GDM1 (cell line): ENCODE results near the gene PHF3.

ENCODE experiments used
- DNase-seq: peaks from one replicate; lab custom pipeline; 2025; lab: John Stamatoyannopoulos, UW

PHF3 gene

DNA sequence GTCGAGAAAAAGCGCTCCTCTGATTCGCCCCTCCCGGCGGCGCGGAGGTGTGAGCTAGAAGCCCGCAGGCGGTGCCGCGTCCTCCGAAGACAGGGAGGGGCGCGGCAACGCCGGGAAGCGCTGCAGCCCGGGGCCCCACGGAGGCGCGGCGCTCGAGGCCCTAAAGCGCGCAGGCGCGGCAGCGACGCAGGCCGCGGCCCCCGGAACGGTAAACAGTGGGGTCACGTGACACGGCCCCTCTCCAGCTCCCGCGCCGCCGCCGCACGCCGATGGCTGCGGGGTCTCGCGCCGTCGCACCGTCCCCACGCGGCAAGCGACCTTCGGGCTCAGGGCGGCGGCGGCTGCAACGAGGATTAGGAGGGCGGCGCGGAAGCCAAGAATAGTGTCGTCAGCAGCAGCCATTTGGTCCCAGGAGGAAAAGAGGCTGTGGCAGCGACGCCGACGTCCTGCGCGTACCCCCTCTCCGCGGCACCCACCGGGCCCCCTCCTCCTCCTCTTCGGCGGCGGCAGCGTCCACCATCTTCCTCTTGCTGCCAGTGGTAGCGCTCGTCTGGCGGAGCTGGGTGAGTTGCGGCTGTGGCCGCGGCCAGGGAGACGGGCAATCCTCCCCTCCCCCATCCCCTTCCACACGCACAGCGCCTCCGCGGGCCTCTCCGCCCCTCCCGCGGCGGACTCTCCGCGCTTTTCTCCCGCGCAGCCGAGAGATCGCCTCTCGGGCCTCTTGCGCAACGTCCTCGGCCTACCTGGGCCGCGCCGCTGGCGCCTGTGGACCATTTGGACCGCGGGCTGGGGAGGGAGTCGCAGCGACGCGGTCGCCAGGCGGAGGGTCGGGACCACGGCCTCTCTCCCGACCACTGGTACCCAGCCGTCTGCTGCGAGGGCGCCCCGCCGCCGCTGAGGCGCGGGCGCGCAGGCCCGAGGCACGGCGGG, at the start of gene PHF3:
PHF3 (plus strand) TSS at position 215 of the 930 bp plus-strand sequence. CDS start 10,750 bp downstream, outside the sequence.
- peak; percentile 89 for DNase-seq

DNA sequence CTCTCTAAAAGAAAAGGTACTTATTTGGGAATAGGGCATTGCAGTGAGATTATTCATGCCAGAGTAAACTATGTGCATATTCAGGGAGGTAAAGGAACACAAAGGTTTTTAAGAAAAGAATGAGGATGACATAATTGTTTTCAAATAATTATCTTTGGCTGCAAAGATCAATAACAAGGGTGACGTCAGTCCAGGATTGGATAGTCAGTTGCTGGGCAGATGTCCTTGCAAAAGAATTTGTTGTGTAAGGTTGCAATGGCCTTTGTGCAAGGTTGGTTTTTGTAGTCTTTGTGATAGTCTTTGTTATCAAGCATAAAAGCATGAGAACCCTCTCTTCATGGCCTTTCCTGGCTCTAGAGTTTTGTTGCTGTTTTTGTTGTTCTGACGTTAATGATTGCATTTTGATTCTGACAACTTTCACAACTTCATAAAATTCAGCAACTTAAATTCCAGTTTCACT, 45.6 kb upstream of the PHF3 start:
- no peak for DNase-seq

- no peak for DNase-seq
These were observed 42.7 kb upstream of the PHF3 start for GRCh38 chr6:63592886-63593285.

DNA sequence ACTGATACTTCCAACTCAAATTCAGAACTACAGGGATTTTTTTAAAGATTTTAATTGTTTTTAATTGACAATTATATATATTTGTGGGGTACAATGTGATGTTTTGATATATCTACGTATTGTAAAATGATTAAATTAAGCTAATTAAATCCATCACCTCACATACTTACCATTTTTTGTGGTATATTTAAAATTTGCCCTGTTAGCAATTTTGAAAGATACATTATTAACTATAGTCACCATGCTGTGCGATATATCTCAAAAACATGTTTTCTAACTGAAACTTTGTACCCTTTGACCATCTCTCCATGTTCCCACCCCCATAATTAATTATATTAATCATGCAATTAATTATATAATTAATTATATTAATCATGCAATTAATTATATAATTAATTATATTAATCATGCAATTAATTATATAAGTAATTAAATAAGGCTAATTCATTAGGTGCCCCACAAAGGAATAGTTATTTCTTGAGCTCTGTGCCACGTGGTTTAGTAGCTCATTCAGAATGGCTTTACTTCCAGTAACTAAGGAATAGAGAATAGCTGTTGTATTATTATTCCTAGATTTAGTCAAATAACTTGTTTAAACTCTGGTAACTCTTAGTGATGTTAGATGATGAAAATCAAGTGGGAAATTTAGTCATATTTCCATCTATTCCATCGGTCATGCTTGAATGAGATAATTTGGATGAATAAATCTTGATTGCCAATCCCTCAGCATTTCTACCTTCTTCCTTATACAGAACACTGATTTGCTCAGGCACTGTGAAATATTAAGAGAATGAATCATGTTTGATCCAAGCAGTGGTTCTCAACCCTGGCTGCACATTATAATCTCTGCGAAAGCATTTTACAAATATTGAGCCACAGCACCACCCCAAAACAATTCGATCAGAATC, 38.2 kb upstream of the PHF3 start:
- DNase-seq: no peak

DNA sequence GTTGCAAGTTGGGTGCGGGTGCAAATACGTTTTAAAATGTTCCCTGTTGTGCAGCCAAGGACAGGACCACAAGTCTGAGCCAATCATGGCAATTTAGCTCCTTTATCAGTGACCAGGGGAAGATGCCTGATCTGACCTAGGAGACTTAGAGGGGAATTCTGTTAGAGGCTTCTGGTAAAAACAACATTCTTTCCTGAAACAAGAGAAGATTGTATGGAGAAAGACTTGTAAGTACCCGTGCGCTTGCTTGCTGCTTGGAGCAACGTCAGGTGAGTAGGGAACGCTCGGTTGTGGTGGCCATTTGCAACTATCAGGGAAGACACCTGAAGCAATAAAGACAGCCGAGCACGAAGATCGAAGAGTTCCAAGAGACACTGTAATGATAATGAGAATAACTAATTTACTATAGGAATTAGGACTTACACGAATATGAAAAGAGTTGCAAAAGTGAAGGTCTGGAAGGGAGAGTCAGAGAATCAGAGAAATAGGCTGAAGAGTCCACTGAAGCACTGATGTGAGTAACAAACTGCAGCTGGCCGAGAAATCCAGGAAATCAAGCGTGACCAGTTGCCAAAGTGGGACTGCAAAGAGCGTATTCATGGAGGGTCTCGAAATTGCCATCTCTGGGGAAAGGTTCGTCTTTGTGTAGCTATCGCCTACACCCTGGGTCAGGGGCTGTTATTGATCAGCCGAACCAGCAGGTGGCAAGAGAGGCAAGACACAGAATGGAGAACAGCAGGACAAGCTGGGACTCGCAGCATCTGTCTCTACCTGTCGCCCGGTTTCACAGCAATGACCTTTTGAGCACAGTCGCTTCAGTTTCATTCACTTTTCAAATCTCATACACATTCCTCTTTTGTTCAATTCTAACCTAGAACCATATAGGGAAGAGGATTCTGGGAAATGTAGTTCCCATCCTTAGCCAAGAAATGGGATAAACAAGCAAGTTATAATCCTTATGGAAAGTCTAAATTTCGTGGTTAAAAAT, 37.3 kb upstream of the PHF3 start:
- peak; percentile 45 for DNase-seq

- DNase-seq: no peak
These were observed 36.4 kb upstream of the PHF3 start for GRCh38 chr6:63599243-63599642.

DNA sequence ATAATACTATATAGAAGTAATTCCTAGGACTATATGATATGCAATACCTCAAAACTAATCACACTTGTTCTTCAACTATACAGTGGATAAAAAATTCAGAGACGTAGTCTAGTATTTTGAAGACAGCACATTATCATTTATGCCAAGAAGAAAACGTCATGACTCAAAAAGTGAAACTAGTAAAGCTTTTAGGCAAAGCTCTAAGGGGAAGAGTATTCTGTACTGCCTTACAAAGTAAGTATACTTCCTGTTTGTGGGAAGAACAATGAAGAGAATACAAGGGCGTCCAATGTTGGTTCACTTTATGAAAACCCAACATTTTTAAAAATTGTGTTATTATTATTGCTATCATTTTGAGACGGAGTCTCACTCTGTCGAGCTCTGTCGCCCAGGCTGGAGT, 35.5 kb upstream of the PHF3 start:
- DNase-seq: no peak

- DNase-seq: no peak
These were observed 26.4 kb upstream of the PHF3 start for GRCh38 chr6:63609231-63609630.

GRCh38 chr6:63610944-63611343, 24.7 kb upstream of the PHF3 start:
- no peak for DNase-seq

GRCh38 chr6:63611560-63611959, 24.0 kb upstream of the PHF3 start:
- no peak for DNase-seq

DNA sequence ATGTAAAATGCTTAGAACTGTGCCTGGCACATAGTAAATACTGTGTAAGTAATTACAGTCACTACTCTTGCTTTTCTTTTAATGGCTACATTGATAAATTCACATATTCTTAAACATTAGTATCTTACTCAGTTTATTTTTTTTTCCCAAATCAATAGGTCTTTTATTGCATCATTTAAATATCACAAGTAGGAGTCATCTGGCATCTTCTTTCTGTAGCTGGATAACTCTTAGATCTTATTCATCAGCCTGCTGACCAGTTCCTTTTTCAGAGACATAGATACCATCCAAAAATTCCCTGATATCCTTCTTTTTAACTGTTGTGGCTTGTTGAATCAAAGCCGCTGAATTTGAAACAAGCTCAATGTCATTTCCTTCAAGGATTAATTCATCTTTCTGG, 20.0 kb upstream of the PHF3 start:
- DNase-seq: no peak

- DNase-seq: no peak
These were observed 11.5 kb upstream of the PHF3 start for GRCh38 chr6:63624091-63624490.

DNA sequence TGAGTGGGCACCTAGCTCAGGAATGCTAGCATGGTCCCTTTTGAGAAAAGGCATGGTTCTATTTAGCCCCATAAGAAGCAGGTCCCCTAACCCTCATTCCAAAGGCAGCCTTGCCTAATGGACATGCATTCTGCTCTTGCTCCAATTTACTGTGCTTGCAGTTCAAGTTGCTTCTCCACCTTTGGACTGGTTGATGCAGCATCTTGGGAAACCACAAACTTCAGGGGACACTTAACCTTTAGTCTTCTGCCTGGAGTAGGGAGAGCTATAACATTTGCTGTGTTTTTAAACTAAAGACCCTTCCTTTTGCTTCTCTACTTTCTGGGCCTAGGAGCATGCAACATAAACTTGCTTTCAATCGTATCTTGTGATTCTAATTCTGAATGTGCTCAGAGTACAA, 5.1 kb upstream of the PHF3 start:
- no peak for DNase-seq

GRCh38 chr6:63634630-63635029, 972 bp upstream of the PHF3 start:
- peak; percentile 3 for DNase-seq

DNA sequence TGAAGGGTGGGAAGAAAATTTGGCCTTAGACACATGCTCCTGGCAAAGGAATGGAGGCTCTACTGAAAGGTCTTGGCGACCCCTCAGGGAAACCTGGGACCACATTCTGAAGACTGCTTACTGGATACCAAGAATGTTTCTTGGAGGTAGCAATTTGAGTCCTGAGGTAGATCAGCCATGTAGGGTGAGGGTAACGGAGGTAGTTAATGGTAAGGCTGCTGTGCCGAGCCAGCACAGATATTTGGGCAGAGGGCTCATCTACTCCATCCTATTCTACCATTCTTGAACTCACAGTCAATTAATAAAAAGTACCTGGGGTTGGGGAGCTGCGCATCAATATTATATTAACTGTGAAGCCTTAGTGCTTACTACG, 401 bp upstream of the PHF3 start:
- DNase-seq: no peak

- DNase-seq: no peak
These were observed 968 bp downstream of the PHF3 start for GRCh38 chr6:63636518-63637021.

DNA sequence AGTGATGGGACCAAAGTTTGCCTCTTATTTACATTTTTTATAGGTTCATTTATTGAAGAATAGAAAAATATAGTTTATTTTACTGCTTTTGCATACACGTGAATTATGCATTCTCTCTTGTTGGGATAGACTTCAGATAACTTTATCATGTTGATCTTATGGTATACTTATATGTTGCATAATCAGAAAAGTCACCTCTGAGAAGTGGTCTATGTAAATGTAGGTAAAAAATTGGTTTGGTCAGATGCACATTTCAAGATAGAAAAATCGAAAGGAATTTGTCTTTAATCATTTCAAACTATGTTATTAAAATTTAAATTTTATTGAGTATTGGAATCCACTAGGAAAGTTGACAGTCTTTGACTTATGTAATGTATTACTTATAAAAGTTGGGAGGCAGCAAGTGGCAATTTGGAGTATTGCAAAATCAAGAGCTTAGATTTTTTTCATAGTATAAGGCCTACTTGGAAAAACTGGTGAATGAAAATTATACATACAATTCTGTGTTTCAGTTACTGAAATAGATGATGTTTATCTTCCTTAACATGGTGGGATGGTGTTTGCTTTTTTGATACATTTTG, 2.4 kb downstream of the PHF3 start:
- no peak for DNase-seq

GRCh38 chr6:63640062-63640461, 4.5 kb downstream of the PHF3 start:
- DNase-seq: no peak

- peak; percentile 20 for DNase-seq
These were observed 8.3 kb downstream of the PHF3 start for GRCh38 chr6:63643862-63644261.

DNA sequence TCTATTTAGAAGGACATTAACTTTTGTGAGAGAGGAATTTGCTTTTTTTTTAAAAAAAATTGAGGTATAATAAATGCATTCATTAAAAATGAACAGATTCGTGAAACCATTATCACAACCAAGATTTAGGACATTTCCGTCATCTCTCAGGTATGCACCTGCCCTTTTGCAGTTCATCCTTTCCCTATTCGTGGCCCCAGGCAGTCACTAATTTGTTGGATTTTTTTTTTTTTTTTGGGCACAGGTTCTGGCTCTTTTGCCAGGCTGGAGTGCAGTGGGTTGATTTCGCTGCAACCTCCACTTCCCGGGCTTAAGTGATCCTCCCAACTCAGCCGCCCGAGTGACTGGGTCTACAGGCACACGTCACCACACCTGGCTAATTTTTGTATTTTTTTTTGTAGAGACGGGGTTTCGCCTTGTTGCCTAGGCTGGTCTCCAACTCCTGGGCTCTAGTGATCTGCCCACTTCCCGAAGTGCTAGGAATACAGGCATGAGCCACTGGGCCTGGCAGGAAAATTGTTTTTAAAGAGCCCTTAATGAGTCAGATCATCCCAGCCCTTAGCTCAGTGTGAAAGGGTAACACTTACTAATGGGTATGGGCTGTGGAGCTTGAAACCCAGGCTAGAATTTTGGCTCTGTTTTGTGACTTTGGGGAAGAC, 9.2 kb downstream of the PHF3 start:
- DNase-seq: no peak
